Suprapubic skin (tissue), 4 donors: ENCODE data around the gene NCAM2. TPM values are rescaled to one million over a fixed set of nuclear protein-coding genes. Genes with fewer than 3 reads are reported as not detected.

Source experiments
- DNase-seq, 2 donors: peaks; one replicate each; pipeline ENCODE4 v3.0.0-alpha.2; 2019; ENCODE audit warnings: low spot score in 2 of 2
- H3K27ac ChIP-seq: fragments of 200-600 bp; sonication (generic); one replicate; pipeline ENCODE4 v1.5.1; 2019
- H3K27me3 ChIP-seq: fragments of 200-600 bp; sonication (generic); one replicate; pipeline ENCODE4 v1.5.1; 2019
- H3K36me3 ChIP-seq: fragments of 200-600 bp; sonication (generic); one replicate; pipeline ENCODE4 v1.5.1; 2019
- H3K4me1 ChIP-seq: fragments of 200-600 bp; sonication (generic); one replicate; pipeline ENCODE4 v1.5.1; 2019
- H3K4me3 ChIP-seq: fragments of 200-600 bp; sonication (generic); one replicate; pipeline ENCODE4 v1.5.1; 2019; ENCODE audit warnings: mild to moderate bottlenecking
- H3K9me3 ChIP-seq: fragments of 200-600 bp; sonication (generic); one replicate; pipeline ENCODE4 v1.5.1; 2019
- EP300 ChIP-seq: sonication (generic); formaldehyde crosslinking; IDR thresholded peaks from one replicate; pipeline ENCODE4 v1.6.1; 2017; ENCODE audit warnings: antibody characterized with exemption
- POLR2A ChIP-seq, 2 donors: fragments of 450-650 bp; IDR thresholded peaks; one replicate each; pipeline ENCODE4 v1.6.1; 2017; ENCODE audit warnings: antibody characterized with exemption in 2 of 2, mild to moderate bottlenecking in 2 of 2, moderate library complexity in 2 of 2
- POLR2AphosphoS5 ChIP-seq, 3 donors: sonication (generic); formaldehyde crosslinking; IDR thresholded peaks; one replicate each; pipeline ENCODE4 v1.6.1; 2017; ENCODE audit warnings: antibody characterized with exemption in 3 of 3
- WGBS: methylation state at CpG from one replicate; pipeline ENCODE4 v1.1.5; 2018; 5-methylcytosine and 5-hydroxymethylcytosine counted together
- total RNA-seq, 4 donors: library from RNA; depleted of rRNA; stranded (reverse); fragments of >200 nt; gene quantifications; one replicate each; pipeline ENCODE4 v1.1.0, GENCODE V29; 2016
- TF ChIP-seq, protein P1 (sequence below), 2 donors: fragments of 200-600 bp in 1 of 2; fragments of 450-650 bp in 1 of 2; sonication (generic) in 1 of 2; IDR thresholded peaks; one replicate each; pipeline ENCODE4 v1.5.1; 2016 to 2019; ENCODE audit warnings: antibody characterized with exemption in 2 of 2, mild to moderate bottlenecking in 1 of 2, moderate library complexity in 1 of 2

NCAM2 gene
- total RNA-seq, 4 donors from 2014 or later, result 0.25 to 1.0 (median 0.92) TPM

DNA sequence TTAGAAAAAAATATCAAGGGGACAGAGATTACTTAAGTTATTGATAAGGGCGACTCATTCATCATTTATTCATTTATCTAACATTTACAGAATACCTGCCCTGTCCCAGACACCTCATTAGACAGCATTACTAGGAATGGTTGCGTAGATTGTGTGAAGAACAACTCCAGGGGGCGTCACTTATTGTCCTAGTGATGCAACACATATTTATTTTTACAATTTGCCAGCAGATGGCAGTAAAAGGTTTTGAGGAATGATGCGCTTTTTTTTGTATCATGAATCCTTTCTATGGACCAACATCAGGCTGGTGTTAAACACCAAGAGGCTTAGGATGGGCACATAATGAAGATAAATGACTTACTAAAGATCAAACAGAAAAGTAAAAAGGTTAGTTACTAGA is 5.5 kb downstream of the NCAM2 start:
- H3K9me3 ChIP-seq, result no peaks in the 10 kb centered on the region
- 64% methylated on average over 4 of the region's 4 CpGs for WGBS
- H3K4me3 ChIP-seq, result no peak overlapping the region
- peaks cover 5% of the 10 kb centered on the region for H3K4me1 ChIP-seq
- no peak overlapping the region for H3K27ac ChIP-seq
- no peak for DNase-seq
- TF ChIP-seq POLR2A (IDR thresholded peaks at IDR 0.05) (no peak), EP300 (no peak), POLR2AphosphoS5 (IDR thresholded peaks at IDR 0.05) (no peak)
- TF ChIP-seq, protein P1, sequence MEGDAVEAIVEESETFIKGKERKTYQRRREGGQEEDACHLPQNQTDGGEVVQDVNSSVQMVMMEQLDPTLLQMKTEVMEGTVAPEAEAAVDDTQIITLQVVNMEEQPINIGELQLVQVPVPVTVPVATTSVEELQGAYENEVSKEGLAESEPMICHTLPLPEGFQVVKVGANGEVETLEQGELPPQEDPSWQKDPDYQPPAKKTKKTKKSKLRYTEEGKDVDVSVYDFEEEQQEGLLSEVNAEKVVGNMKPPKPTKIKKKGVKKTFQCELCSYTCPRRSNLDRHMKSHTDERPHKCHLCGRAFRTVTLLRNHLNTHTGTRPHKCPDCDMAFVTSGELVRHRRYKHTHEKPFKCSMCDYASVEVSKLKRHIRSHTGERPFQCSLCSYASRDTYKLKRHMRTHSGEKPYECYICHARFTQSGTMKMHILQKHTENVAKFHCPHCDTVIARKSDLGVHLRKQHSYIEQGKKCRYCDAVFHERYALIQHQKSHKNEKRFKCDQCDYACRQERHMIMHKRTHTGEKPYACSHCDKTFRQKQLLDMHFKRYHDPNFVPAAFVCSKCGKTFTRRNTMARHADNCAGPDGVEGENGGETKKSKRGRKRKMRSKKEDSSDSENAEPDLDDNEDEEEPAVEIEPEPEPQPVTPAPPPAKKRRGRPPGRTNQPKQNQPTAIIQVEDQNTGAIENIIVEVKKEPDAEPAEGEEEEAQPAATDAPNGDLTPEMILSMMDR (IDR thresholded peaks at IDR 0.05), result no peak
- no peaks in the 10 kb centered on the region for H3K27me3 ChIP-seq
- H3K36me3 ChIP-seq, result no peaks in the 10 kb centered on the region

DNA sequence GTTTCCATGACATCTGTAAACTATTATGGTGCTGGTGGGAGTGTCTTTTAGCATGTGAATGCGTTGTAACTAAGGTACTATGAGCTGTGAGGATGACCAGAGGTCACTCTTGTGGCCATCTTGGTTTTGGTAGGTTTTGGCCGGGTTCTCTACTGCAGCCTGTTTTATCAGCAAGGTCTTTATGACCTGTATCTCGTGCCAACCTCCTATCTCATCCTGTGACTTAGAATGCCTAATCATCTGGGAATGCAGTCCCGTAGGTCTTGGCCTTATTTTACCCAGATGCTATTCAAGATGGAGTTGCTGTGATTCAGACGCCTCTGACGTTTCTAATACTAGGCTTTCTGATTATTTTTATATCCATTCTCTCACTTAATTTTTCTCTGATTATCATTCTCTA is 9.4 kb downstream of the NCAM2 start:
- TF ChIP-seq POLR2AphosphoS5 (IDR thresholded peaks at IDR 0.05), result no peak
- no peak for TF ChIP-seq POLR2A (IDR thresholded peaks at IDR 0.05)
- TF ChIP-seq EP300, result no peak
- TF ChIP-seq, protein P1 (IDR thresholded peaks at IDR 0.05), result no peak
- no peaks in the 10 kb centered on the region for H3K9me3 ChIP-seq
- no peaks in the 10 kb centered on the region for H3K36me3 ChIP-seq
- H3K4me3 ChIP-seq, result no peak overlapping the region
- no peak overlapping the region for H3K27ac ChIP-seq
- no peak for DNase-seq
- H3K27me3 ChIP-seq, result no peaks in the 10 kb centered on the region
- WGBS, result 36% methylated on average over 6 of the region's 6 CpGs
- no peaks in the 10 kb centered on the region for H3K4me1 ChIP-seq

DNA sequence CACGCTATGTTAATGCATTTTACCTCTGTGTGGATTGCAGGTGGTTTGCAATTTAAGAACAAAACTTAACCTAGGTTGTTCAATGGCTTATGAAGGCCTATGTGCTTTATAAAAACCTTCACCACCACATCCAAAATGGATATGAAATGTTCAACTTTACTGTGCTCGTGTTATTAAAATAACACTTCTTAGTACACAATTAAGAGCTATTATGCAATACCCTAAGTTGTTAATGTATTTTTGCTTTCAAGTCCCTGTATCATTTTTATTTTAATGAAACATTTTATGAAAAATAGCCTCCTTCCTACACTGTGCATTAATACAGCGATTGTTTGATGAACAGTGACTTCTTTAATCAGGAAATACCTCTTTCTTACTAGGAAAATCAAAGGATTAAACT is 12.0 kb downstream of the NCAM2 start:
- Histone ChIP-seq H3K9me3 (no peaks in the 10 kb centered on the region), H3K27me3 (no peaks in the 10 kb centered on the region), H3K4me3 (no peak overlapping the region), H3K27ac (no peak overlapping the region), H3K36me3 (no peaks in the 10 kb centered on the region), H3K4me1 (no peaks in the 10 kb centered on the region)
- TF ChIP-seq EP300 (no peak), POLR2A (IDR thresholded peaks at IDR 0.05) (no peak), POLR2AphosphoS5 (IDR thresholded peaks at IDR 0.05) (no peak)
- TF ChIP-seq, protein P1 (IDR thresholded peaks at IDR 0.05), result no peak
- 75% methylated on average over 3 of the region's 3 CpGs for WGBS
- no peak for DNase-seq

DNA sequence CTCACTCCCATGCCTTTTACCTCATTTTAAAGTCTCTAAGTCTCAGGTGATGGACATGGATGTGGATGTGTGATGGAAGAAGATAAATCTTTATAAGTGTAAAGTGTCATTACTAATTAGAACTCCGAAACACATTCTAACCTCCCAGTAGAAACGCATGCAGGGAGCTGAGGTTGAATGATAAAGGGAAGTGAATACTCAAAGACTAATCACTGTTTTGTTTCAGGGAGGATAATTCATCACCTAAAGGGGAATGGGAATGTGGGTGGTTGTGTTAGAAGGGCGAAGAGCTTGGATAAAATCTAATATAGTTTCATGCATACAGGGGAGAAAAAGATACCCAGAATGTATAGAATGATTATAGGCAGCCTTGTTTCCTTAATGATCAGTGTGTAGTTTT is 12.5 kb downstream of the NCAM2 start:
- H3K4me1 ChIP-seq, result no peaks in the 10 kb centered on the region
- TF ChIP-seq POLR2A (IDR thresholded peaks at IDR 0.05), result no peak
- no peak for DNase-seq
- no peaks in the 10 kb centered on the region for H3K36me3 ChIP-seq
- no peaks in the 10 kb centered on the region for H3K27me3 ChIP-seq
- no peak overlapping the region for H3K4me3 ChIP-seq
- H3K9me3 ChIP-seq, result no peaks in the 10 kb centered on the region
- no peak overlapping the region for H3K27ac ChIP-seq
- WGBS, result 78% methylated on average over 3 of the region's 3 CpGs

DNA sequence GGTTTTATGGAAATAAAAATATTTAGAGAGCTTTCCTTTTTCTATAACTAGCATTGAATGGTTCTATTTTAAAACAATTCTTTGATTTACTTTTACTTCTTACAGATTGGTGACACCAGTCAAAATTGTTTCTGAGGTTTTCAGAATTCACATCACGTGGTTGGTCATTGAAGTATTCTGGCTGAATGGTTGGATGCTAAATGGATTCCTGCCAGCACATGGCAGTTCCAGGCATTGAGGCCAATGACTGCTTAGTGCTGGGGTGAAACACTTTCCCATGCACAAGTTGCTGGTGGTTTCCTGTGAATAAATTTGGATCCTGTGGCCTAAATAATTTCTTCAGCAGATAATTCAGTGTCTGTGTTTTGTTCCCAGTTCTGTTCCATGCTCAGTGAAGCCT is 20.6 kb downstream of the NCAM2 start:
- WGBS, result 22% methylated on average over 1 of the region's 1 CpG
- no peaks in the 10 kb centered on the region for H3K36me3 ChIP-seq
- no peak for DNase-seq
- TF ChIP-seq EP300, result no peak
- no peak for TF ChIP-seq POLR2AphosphoS5 (IDR thresholded peaks at IDR 0.05)
- TF ChIP-seq POLR2A (IDR thresholded peaks at IDR 0.05), result no peak
- TF ChIP-seq, protein P1 (IDR thresholded peaks at IDR 0.05), result no peak
- H3K4me3 ChIP-seq, result no peak overlapping the region
- H3K4me1 ChIP-seq, result no peaks in the 10 kb centered on the region
- H3K27me3 ChIP-seq, result no peaks in the 10 kb centered on the region
- H3K27ac ChIP-seq, result no peak overlapping the region
- no peaks in the 10 kb centered on the region for H3K9me3 ChIP-seq

DNA sequence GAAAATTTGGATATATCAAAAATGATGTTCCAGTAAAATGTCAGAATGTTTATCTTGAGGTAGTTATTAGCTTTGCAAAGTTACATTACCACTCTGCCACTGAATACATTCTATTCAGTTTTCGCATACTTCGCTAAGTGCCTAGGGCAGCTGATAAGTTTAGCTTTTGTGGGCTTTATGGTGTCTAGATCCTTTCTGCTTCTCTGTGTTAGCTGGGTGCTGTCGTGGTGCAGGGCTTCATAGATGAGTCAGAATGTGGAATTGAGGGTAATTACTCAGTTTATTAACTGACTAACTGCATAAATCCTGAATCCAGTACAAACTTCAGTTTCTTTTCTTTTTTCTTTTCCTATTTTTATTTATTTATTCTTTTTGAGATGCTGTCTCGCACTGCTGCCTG is 21.5 kb downstream of the NCAM2 start:
- Histone ChIP-seq H3K9me3 (no peaks in the 10 kb centered on the region), H3K4me1 (no peaks in the 10 kb centered on the region), H3K27me3 (no peaks in the 10 kb centered on the region), H3K27ac (no peak overlapping the region), H3K36me3 (no peaks in the 10 kb centered on the region), H3K4me3 (no peak overlapping the region)
- no peak for DNase-seq
- TF ChIP-seq EP300, result no peak
- 72% methylated on average over 4 of the region's 4 CpGs for WGBS
